HepG2 (cell line): ENCODE data around the gene IRF4. TPM values are rescaled to one million over a fixed set of nuclear protein-coding genes. Genes with fewer than 3 reads are reported as not detected.

Experiments used
- ATAC-seq: fragments of 200-7000 bp; cut with Tn5 transposase; 3 replicates; pipeline ENCODE4 v1.9.1; 2020; ENCODE audit warnings: mild to moderate bottlenecking, moderate library complexity
- BruUV-seq: library from RNA; stranded (reverse); fragments of 400-500 nt; replicated peaks from 2 replicates; lab custom pipeline; 2021; lab: Mats Ljungman, UMichigan
- CTCF ChIA-PET: fragments of 300-600 bp; formaldehyde crosslinking; extraction: SDS; loops from one replicate; lab custom pipeline; 2021; ENCODE audit warnings: low total read pairs, inconsistent platforms, low intra/inter-chr PET ratio; lab: Yijun Ruan, JAX
- POLR2A ChIA-PET: fragments of 350-600 bp; sonication (Branson Sonifier 250); formaldehyde crosslinking; loops from one replicate; lab custom pipeline; 2020; ENCODE audit warnings: antibody characterized with exemption, inconsistent platforms; lab: Yijun Ruan, JAX
- DNase-seq: peaks from one replicate; pipeline ENCODE4 v3.0.0-alpha.2; 2015; ENCODE audit warnings: low spot score
- FAIRE-seq: peaks from 3 replicates; lab custom pipeline; 2011; peaks lifted over from hg19 to GRCh38; lab: Jason Lieb, UNC
- H2AFZ ChIP-seq: one replicate; pipeline ENCODE4 v1.6.1; 2011; ENCODE audit warnings: low read length, inconsistent platforms
- H3K27ac ChIP-seq: fragments of 300-600 bp; 3 replicates; pipeline ENCODE4 v1.8.0; 2011; ENCODE audit warnings: mixed run types, mild to moderate bottlenecking, mixed read lengths, low read length, inconsistent platforms; ENCODE audit not compliant: insufficient read depth; ENCODE audit errors: extremely low read length
- H3K27me3 ChIP-seq, 2 experiments: fragments of 200-600 bp in 1 of 2; 2 replicates in 1 of 2; 3 replicates in 1 of 2; pipeline versions ENCODE4 v1.6.0 to v1.8.0; 2011; ENCODE audit warnings: low read length in 2 of 2, mild to moderate bottlenecking in 2 of 2, moderate library complexity in 2 of 2, inconsistent platforms in 1 of 2; ENCODE audit not compliant: insufficient read depth in 2 of 2, control insufficient read depth in 1 of 2
- H3K36me3 ChIP-seq, 2 experiments: fragments of 200-600 bp in 1 of 2; replicated peaks in 1 of 2; 2 replicates in 1 of 2; 3 replicates in 1 of 2; pipeline versions ENCODE4 v1.5.1 to v1.8.0; 2011; ENCODE audit warnings: low read length in 2 of 2, inconsistent platforms in 1 of 2; ENCODE audit not compliant: insufficient read depth in 2 of 2, control insufficient read depth in 1 of 2
- H3K4me1 ChIP-seq: 2 replicates; pipeline ENCODE4 v1.5.1; 2012; ENCODE audit warnings: low read length, inconsistent platforms; ENCODE audit not compliant: insufficient read depth
- H3K4me2 ChIP-seq: 2 replicates; pipeline ENCODE4 v1.6.0; 2011; ENCODE audit warnings: low read depth, low read length, inconsistent platforms
- H3K4me3 ChIP-seq, 3 experiments: fragments of 200-600 bp in 1 of 3; sonication (generic), shearing (Covaris generic) in 1 of 3; replicated peaks in 1 of 3; 2 replicates each; pipeline ENCODE4 v1.5.1; 2011 to 2016; ENCODE audit warnings: low read length in 3 of 3, inconsistent platforms in 2 of 3, low read depth in 2 of 3, mild to moderate bottlenecking in 2 of 3, control low read depth in 1 of 3, mixed read lengths in 1 of 3; ENCODE audit not compliant: insufficient read depth in 1 of 3
- H3K79me2 ChIP-seq: one replicate; pipeline ENCODE4 v1.6.1; 2011; ENCODE audit warnings: low read length, inconsistent platforms; ENCODE audit not compliant: insufficient read depth
- H3K9ac ChIP-seq: 2 replicates; pipeline ENCODE4 v1.6.0; 2011; ENCODE audit warnings: mild to moderate bottlenecking, low read depth, low read length, inconsistent platforms; ENCODE audit not compliant: insufficient read depth
- H3K9me3 ChIP-seq: 2 replicates; pipeline ENCODE4 v1.5.1; 2012; ENCODE audit warnings: mild to moderate bottlenecking, low read length
- H4K20me1 ChIP-seq: 2 replicates; pipeline ENCODE4 v1.6.0; 2011; ENCODE audit warnings: inconsistent platforms, mild to moderate bottlenecking, low read length, moderate library complexity; ENCODE audit not compliant: insufficient read depth
- ARHGAP35 ChIP-seq: sonication (generic); formaldehyde crosslinking; IDR thresholded peaks from 2 replicates; pipeline ENCODE4 v1.9.0; 2022; ENCODE audit warnings: mild to moderate bottlenecking, inconsistent platforms, moderate library complexity, missing genetic modification reagents, borderline replicate concordance
- CEBPG ChIP-seq: IDR thresholded peaks from 2 replicates; pipeline ENCODE4 v1.6.1; 2016
- HOXA9 ChIP-seq: sonication (generic); formaldehyde crosslinking; IDR thresholded peaks from 2 replicates; pipeline ENCODE4 v1.8.1; 2022; ENCODE audit warnings: missing genetic modification reagents, mild to moderate bottlenecking, moderate library complexity, borderline replicate concordance
- NCOA2 ChIP-seq: sonication (generic); formaldehyde crosslinking; IDR thresholded peaks from 2 replicates; pipeline ENCODE4 v1.8.0; 2022; ENCODE audit warnings: inconsistent platforms
- PRMT3 ChIP-seq: sonication (generic); formaldehyde crosslinking; IDR thresholded peaks from 2 replicates; pipeline ENCODE4 v1.8.1; 2022; ENCODE audit warnings: low read depth, mild to moderate bottlenecking, moderate library complexity, missing genetic modification reagents, borderline replicate concordance
- WGBS: methylation state at CpG from one replicate; pipeline ENCODE4 v1.1.6; 2017; ENCODE audit warnings: low lambda C conversion rate; 5-methylcytosine and 5-hydroxymethylcytosine counted together
- in situ Hi-C: cut with HindIII; loops from 2 replicates; pipeline ENCODE4 v1.10.0; 2017; ENCODE audit warnings: low pct_unique_long_range_greater_than_20kb; ENCODE audit not compliant: extremely low pct_ligation_motif_present
- intact Hi-C: fragments of 100-400 bp; cut with micrococcal nuclease; formaldehyde crosslinking; loops from one replicate; pipeline ENCODE4 v1.10.0; 2022; ENCODE audit not compliant: unreplicated experiment
- polyA plus RNA-seq, 8 experiments: library from polyadenylated mRNA; depleted of rRNA in 3 of 8; stranded (reverse) in 7 of 8; unstranded in 1 of 8; fragments of >200 nt; fragmentation: Illumina TruSeq in 4 of 8; extraction: Trizol in 4 of 8; gene quantifications; 2 replicates each; pipeline versions ENCODE4 v1.2.1 to v1.2.3, GENCODE V29; 2011 to 2016; ENCODE audit warnings: low read depth in 4 of 8, missing spikeins in 1 of 8, mixed read lengths in 1 of 8; ENCODE audit not compliant: insufficient read depth in 1 of 8
- total RNA-seq, 5 experiments: library from RNA; depleted of rRNA; stranded (reverse); fragments of >200 nt; fragmentation: Illumina TruSeq; extraction: Trizol; gene quantifications; 2 replicates each; pipeline ENCODE4 v1.2.3, GENCODE V29; 2016; ENCODE audit warnings: low read depth in 1 of 5
- TF ChIP-seq, protein P1 (sequence below): sonication (generic); formaldehyde crosslinking; IDR thresholded peaks from 2 replicates; pipeline ENCODE4 v1.5.0; 2020; ENCODE audit warnings: missing genetic modification reagents
- TF ChIP-seq, protein P2 (sequence below): sonication (generic); formaldehyde crosslinking; IDR thresholded peaks from 2 replicates; pipeline ENCODE4 v1.5.0; 2020; ENCODE audit warnings: mild to moderate bottlenecking, missing genetic modification reagents, borderline replicate concordance
- TF ChIP-seq, protein P3 (sequence below): sonication (generic); formaldehyde crosslinking; IDR thresholded peaks from 2 replicates; pipeline ENCODE4 v1.5.0; 2020; ENCODE audit warnings: mild to moderate bottlenecking, missing genetic modification reagents

IRF4 gene
- total and polyA plus RNA-seq, 2 of the 13 experiments (the other 11 are each of a cell fraction or from before 2014, with no cell fraction given), result 0.07 to 0.09 TPM

DNA sequence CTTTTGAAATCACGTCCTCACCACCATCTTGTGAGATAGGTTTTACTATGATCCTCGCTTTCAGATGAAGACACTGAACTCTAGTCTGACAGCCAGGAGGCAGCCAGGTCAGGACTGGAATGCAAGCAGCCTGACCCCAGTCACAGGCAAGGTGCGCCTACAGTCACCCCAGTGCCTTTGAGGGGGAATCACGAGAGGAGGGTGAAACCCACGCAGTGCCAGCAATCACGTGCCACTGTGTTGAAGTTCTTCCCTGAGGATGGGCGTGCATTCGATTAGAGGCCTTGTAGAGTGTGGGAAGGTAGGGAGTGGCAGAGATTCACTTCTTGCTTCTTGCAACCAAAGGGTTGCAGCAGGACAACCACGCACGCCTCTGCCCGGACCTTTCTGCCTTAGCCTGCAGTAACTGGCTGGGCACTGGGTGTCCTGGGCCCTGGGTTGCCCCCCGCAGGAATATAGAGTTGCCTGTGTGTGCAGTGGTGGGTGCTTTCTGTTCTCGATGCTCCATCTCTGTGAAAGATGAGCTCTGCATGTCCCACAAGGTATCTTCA, 33.7 kb upstream of the IRF4 start:
- no peak overlapping the region for H3K9ac ChIP-seq
- ChIA-PET POLR2A (no interaction called here), CTCF (no interaction called here)
- H3K9me3 ChIP-seq, result no peaks in the 10 kb centered on the region
- no peak overlapping the region for H3K4me2 ChIP-seq
- 59% methylated on average over 13 of the region's 13 CpGs for WGBS
- no peak overlapping the region for H2AFZ ChIP-seq
- in situ Hi-C loops, result no loop called here
- DNase-seq, result no peak
- no peaks in the 10 kb centered on the region for H3K36me3 ChIP-seq
- no peaks in the 10 kb centered on the region for H3K79me2 ChIP-seq
- FAIRE-seq, result no peak
- H3K4me3 ChIP-seq, result no peak overlapping the region
- H3K4me1 ChIP-seq, result peaks cover 16% of the 10 kb centered on the region
- intact Hi-C loops, result no loop called here
- H3K27ac ChIP-seq, result no peak overlapping the region
- peak; percentile 3; the same call in 1 of the 3 replicates for ATAC-seq
- H3K27me3 ChIP-seq, result peaks cover 0 to 12% of the 10 kb centered on the region in 2 experiments; a peak in 3 of 5 replicates
- TF ChIP-seq, protein P1, sequence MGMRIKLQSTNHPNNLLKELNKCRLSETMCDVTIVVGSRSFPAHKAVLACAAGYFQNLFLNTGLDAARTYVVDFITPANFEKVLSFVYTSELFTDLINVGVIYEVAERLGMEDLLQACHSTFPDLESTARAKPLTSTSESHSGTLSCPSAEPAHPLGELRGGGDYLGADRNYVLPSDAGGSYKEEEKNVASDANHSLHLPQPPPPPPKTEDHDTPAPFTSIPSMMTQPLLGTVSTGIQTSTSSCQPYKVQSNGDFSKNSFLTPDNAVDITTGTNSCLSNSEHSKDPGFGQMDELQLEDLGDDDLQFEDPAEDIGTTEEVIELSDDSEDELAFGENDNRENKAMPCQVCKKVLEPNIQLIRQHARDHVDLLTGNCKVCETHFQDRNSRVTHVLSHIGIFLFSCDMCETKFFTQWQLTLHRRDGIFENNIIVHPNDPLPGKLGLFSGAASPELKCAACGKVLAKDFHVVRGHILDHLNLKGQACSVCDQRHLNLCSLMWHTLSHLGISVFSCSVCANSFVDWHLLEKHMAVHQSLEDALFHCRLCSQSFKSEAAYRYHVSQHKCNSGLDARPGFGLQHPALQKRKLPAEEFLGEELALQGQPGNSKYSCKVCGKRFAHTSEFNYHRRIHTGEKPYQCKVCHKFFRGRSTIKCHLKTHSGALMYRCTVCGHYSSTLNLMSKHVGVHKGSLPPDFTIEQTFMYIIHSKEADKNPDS (CRISPR knock-in tag), result no peak
- TF ChIP-seq HOXA9 (CRISPR knock-in tag), result 0 out of 2 replicates have a peak, but pooled peaks have one; percentile 18
- TF ChIP-seq, all 625 proteins: peak for 1
- H4K20me1 ChIP-seq, result no peaks in the 10 kb centered on the region
- no TSS peak for BruUV-seq

DNA sequence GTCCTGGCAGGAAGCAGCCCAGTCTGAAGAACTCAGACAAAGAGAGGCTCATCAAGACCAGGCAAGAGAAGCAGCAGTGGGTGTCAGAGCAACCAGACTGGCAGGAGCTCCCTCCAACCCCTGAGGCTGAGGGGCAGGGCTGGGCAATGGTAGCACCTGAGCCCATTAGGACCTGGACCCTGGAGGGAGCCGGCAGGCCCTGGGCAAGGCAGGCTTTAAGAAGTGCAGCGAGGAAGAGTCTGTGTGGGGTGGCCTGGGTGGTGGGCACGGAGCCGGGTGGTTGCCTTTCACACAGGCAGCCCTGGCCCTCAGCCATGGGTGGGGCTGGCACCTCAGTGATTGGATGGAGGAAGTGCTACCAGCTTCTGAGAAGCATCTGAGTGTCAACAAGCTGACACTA, 33.1 kb upstream of the IRF4 start:
- no peaks in the 10 kb centered on the region for H4K20me1 ChIP-seq
- H3K79me2 ChIP-seq, result no peaks in the 10 kb centered on the region
- no peak for DNase-seq
- H3K36me3 ChIP-seq, result no peaks in the 10 kb centered on the region
- ATAC-seq, result peak; percentile 4; the same call in 2 of the 3 replicates
- H3K4me2 ChIP-seq, result no peak overlapping the region
- BruUV-seq, result no TSS peak
- WGBS, result 36% methylated on average over 4 of the region's 4 CpGs
- POLR2A ChIA-PET, result no interaction called here
- peaks cover 0 to 12% of the 10 kb centered on the region in 2 experiments; a peak in 3 of 5 replicates for H3K27me3 ChIP-seq
- H3K4me3 ChIP-seq, result no peak overlapping the region
- no peak overlapping the region for H2AFZ ChIP-seq
- in situ Hi-C loops, result no loop called here
- H3K9ac ChIP-seq, result no peak overlapping the region
- peaks cover 16% of the 10 kb centered on the region for H3K4me1 ChIP-seq
- intact Hi-C loops, result no loop called here
- H3K27ac ChIP-seq, result no peak overlapping the region
- CTCF ChIA-PET, result no interaction called here
- H3K9me3 ChIP-seq, result no peaks in the 10 kb centered on the region
- no peak for FAIRE-seq
- TF ChIP-seq CEBPG (no peak), NCOA2 (CRISPR knock-in tag) (no peak), ARHGAP35 (CRISPR knock-in tag) (no peak), PRMT3 (CRISPR knock-in tag) (no peak)
- TF ChIP-seq, protein P2, sequence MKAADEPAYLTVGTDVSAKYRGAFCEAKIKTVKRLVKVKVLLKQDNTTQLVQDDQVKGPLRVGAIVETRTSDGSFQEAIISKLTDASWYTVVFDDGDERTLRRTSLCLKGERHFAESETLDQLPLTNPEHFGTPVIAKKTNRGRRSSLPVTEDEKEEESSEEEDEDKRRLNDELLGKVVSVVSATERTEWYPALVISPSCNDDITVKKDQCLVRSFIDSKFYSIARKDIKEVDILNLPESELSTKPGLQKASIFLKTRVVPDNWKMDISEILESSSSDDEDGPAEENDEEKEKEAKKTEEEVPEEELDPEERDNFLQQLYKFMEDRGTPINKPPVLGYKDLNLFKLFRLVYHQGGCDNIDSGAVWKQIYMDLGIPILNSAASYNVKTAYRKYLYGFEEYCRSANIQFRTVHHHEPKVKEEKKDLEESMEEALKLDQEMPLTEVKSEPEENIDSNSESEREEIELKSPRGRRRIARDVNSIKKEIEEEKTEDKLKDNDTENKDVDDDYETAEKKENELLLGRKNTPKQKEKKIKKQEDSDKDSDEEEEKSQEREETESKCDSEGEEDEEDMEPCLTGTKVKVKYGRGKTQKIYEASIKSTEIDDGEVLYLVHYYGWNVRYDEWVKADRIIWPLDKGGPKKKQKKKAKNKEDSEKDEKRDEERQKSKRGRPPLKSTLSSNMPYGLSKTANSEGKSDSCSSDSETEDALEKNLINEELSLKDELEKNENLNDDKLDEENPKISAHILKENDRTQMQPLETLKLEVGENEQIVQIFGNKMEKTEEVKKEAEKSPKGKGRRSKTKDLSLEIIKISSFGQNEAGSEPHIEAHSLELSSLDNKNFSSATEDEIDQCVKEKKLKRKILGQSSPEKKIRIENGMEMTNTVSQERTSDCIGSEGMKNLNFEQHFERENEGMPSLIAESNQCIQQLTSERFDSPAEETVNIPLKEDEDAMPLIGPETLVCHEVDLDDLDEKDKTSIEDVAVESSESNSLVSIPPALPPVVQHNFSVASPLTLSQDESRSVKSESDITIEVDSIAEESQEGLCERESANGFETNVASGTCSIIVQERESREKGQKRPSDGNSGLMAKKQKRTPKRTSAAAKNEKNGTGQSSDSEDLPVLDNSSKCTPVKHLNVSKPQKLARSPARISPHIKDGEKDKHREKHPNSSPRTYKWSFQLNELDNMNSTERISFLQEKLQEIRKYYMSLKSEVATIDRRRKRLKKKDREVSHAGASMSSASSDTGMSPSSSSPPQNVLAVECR, result no peak
- TF ChIP-seq, protein P3, sequence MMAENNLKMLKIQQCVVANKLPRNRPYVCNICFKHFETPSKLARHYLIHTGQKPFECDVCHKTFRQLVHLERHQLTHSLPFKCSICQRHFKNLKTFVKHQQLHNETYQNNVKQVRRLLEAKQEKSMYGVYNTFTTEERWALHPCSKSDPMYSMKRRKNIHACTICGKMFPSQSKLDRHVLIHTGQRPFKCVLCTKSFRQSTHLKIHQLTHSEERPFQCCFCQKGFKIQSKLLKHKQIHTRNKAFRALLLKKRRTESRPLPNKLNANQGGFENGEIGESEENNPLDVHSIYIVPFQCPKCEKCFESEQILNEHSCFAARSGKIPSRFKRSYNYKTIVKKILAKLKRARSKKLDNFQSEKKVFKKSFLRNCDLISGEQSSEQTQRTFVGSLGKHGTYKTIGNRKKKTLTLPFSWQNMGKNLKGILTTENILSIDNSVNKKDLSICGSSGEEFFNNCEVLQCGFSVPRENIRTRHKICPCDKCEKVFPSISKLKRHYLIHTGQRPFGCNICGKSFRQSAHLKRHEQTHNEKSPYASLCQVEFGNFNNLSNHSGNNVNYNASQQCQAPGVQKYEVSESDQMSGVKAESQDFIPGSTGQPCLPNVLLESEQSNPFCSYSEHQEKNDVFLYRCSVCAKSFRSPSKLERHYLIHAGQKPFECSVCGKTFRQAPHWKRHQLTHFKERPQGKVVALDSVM (CRISPR knock-in tag), result no peak
